ENCODE measurements around the gene TP53BP1. TPM values are rescaled to one million over a fixed set of nuclear protein-coding genes. Genes with fewer than 3 reads are reported as not detected.

Gene TP53BP1
- total RNA-seq, 1 donor from 2014 or later, result 34.6 TPM

- peaks cover 32 to 59% of the 10 kb centered on the region in 2 donors for H3K36me3 ChIP-seq
These were observed 69.2 kb downstream of the TP53BP1 start for GRCh38 chr15:43423793-43424192.

GRCh38 chr15:43420876-43421275 lies 72.1 kb downstream of the TP53BP1 start:
- Histone ChIP-seq H3K27me3 (no peaks in the 10 kb centered on the region), H3K9me3 (no peaks in the 10 kb centered on the region), H3K36me3 (peaks cover 28 to 63% of the 10 kb centered on the region in 2 donors), H3K27ac (no peak overlapping the region), H3K4me1 (no peaks in the 10 kb centered on the region), H3K4me3 (no peak overlapping the region)
- no peak for TF ChIP-seq CTCF (IDR thresholded peaks at IDR 0.05)
- DNase-seq (ENCODE audit: low spot score in 2 of 2), result no peak
- intact Hi-C loops (cut with DNase I), result no loop called here

More at GRCh38 chr15:43423793-43424192, 69.2 kb downstream of the TP53BP1 start:
- no peak for TF ChIP-seq CTCF (IDR thresholded peaks at IDR 0.05)
- no peaks in the 10 kb centered on the region for H3K27me3 ChIP-seq
- H3K9me3 ChIP-seq, result no peaks in the 10 kb centered on the region
- no peaks in the 10 kb centered on the region for H3K4me1 ChIP-seq
- no peak for DNase-seq (ENCODE audit: low spot score in 2 of 2)
- H3K4me3 ChIP-seq, result no peak overlapping the region
- intact Hi-C loops (cut with DNase I), result no loop called here
- no peak overlapping the region for H3K27ac ChIP-seq

GRCh38 chr15:43420435-43420834 lies 72.5 kb downstream of the TP53BP1 start:
- Histone ChIP-seq H3K4me1 (no peaks in the 10 kb centered on the region), H3K4me3 (no peak overlapping the region), H3K36me3 (peaks cover 32 to 63% of the 10 kb centered on the region in 2 donors), H3K27me3 (no peaks in the 10 kb centered on the region), H3K27ac (no peak overlapping the region), H3K9me3 (no peaks in the 10 kb centered on the region)
- no peak for DNase-seq (ENCODE audit: low spot score in 2 of 2)
- intact Hi-C loops (cut with DNase I), result no loop called here
- TF ChIP-seq CTCF (IDR thresholded peaks at IDR 0.05), result no peak

GRCh38 chr15:43414196-43414595 lies 78.8 kb downstream of the TP53BP1 start:
- Histone ChIP-seq H3K4me3 (no peak overlapping the region), H3K36me3 (peaks cover 41 to 79% of the 10 kb centered on the region in 2 donors), H3K4me1 (no peaks in the 10 kb centered on the region), H3K27me3 (no peaks in the 10 kb centered on the region), H3K27ac (no peak overlapping the region), H3K9me3 (no peaks in the 10 kb centered on the region)
- intact Hi-C loops (cut with DNase I), result no loop called here
- TF ChIP-seq CTCF (IDR thresholded peaks at IDR 0.05), result no peak
- no peak for DNase-seq (ENCODE audit: low spot score in 2 of 2)

GRCh38 chr15:43412096-43412495 lies 80.9 kb downstream of the TP53BP1 start:
- H3K36me3 ChIP-seq, result peaks cover 60 to 88% of the 10 kb centered on the region in 2 donors

More at GRCh38 chr15:43412096-43412495, 80.9 kb downstream of the TP53BP1 start:
- Histone ChIP-seq H3K9me3 (no peaks in the 10 kb centered on the region), H3K27me3 (no peaks in the 10 kb centered on the region), H3K4me1 (no peaks in the 10 kb centered on the region), H3K4me3 (no peak overlapping the region), H3K27ac (no peak overlapping the region)
- DNase-seq (ENCODE audit: low spot score in 2 of 2), result no peak
- intact Hi-C loops (cut with DNase I), result no loop called here
- no peak for TF ChIP-seq CTCF (IDR thresholded peaks at IDR 0.05)
